Stimulated activated CD4-positive, alpha-beta T cell treated with anti-CD3 and anti-CD28 coated beads, Interleukin-12 subunit alpha, Interleukin-12 subunit beta, amount 100 ng/mL, for 4 hours (primary cell): ENCODE results near the gene GPR68.
A peak's percentile ranks its signal among the peaks of the same experiment; 100 is the strongest.
"Not testable (repeated sequence)": the region's sequence is repeated elsewhere in the genome, so short reads cannot be mapped to it uniquely, and the experiment has no call there.

ENCODE experiments used
- DNase-seq: peaks from one replicate; pipeline ENCODE4 v3.0.0-alpha.2; 2020

The GPR68 gene

DNA sequence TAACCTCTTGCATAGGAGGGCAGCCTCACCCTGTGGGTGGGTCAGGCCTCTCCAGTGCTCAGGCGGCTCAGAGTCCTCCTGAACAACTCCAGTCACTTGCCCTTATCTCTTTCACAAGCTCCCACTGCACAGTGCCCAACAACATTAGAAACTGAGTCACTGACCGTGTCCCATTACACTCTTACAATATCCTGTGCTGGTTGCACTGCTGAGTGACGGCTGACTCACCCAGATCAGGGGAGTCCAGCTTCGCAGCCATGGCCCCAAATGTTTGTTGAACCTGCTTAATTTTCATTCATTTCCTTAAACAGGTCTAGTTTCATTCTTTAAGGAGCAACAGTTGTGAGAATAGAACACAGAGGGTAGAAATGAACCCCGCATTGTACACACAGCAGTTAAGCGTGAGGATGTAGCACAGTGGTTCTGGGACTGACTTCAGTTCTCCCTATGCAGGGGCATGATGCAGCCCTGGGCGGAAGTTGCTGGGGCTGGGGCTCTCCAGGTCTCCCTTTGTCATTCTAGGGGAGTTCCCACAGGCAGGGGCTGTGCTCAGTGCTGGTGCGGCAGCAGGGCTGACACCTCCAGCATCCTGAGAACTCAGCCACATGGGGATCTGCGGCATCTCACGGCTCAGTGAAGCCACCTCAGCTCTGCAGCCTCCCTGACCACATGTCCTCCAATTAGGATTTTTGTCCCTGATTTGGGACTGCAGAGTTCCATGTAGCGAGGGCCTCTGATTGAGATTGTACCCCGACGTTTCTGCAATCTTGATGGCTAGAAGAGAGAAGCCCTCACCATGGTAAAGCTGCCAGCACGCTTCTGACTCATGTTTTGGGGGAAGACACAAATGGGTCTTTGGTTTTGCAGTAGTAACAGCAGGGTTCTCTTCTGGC lies 16.1 kb downstream of the GPR68 start:
- DNase-seq = peak; percentile 75

DNA sequence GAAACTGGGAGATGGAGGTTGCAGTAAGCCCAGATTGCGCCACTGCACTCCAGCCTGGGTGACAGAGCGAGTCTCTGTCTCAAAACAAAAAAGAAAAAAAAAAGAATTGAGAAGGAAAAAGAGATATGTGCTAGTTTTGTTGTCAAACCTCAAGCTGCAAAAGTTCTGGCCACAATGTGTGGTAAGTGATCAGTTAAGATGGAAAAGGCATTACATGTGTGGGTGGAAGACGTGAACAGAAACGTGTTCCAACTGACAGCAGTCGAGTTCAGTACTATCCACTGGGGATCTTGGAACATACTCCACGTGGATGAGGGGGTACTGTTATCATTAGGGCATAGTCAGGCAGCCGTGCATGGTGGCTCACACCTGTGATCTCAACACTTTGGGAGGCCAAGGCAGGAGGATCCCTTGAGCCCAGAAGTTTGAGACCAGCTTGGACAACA lies 17.3 kb downstream of the GPR68 start:
- no peak for DNase-seq

GRCh38 chr14:91226360-91226759 lies 18.1 kb downstream of the GPR68 start:
- not testable (repeated sequence) for DNase-seq

DNA sequence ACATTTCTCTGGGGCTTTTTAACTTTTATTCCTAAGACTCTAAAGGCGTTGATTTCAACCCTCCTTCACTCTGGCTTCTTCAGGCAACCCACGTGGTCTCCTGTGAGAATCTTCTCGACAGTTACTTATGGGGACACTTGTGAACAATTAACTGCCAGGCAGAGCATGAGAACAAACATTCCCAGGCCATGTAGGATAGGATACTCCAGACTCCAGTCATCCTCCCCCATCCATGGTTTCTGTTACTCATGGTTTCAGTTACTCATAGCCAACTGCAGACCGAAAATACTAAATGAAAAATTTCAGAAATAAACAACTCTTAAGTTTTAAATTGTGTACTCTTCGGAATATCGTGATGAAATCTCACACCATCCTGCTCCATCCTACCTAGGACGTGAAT lies 19.5 kb downstream of the GPR68 start:
- no peak for DNase-seq

- no peak for DNase-seq
Observed at GRCh38 chr14:91223028-91223783, 21.3 kb downstream of the GPR68 start.

GRCh38 chr14:91221270-91221669 lies 23.2 kb downstream of the GPR68 start:
- DNase-seq = no peak

DNA sequence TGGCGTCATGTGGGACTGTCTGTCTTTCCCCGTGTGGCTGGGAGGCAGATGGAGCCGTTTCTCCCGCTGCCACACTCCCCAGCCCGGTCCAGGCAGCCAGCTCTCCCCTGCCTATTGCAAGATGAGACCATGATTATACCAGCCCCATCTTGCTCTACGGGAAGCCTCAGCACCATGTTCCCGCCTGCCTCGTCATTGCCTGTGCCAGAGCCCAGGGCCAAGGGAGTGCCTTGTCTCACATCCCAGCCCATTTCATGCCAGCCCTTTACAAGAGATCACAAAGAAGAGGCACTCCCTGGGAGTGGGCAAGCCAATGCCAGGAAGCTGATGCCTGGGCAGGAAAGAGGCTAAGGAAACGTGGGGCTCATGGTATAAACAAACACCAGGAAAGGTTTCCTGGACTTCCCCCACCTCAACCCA lies 23.9 kb downstream of the GPR68 start:
- DNase-seq = no peak

DNA sequence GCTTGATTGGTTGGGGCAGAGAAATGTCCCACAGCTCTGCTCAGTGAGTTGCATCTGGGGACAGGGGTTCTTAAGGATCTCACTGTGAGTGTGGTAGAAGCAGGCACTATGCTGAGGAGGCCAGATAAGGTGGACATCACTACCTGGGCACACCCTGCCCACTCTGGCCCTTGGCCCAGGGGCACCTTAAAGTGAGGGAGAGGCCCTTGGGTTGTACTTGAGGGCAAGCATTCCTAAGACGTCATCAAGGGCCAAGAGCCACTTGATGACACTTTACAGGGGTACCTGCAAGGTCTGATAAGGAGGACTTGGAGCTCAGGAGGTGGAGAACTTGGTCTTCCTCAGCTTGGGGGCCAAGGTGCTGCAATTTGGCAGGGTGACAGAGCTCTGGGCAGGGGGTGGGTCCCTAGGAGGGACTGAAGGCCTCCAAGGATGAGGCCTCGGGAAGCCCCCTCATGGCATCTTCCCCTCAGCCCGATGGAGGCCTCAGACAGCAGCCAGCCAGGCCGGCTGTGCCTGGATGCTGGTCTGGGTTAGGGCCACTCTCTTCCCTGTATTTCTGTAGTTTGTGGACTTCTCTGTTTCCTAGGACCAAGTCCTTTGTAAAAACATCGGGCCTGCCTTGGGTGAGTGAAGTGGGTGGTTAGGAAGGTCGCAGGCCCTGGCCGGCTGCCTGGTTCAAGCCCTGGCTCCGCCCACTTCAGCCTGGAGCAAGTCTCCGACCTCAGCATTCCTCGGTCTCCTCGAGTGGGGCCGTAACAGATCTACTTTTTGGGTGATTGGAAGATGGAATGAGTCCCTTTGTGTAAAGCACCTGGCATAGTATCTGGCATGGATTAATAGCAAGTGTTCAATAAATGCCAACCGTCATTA lies 24.8 kb downstream of the GPR68 start:
- no peak for DNase-seq

DNA sequence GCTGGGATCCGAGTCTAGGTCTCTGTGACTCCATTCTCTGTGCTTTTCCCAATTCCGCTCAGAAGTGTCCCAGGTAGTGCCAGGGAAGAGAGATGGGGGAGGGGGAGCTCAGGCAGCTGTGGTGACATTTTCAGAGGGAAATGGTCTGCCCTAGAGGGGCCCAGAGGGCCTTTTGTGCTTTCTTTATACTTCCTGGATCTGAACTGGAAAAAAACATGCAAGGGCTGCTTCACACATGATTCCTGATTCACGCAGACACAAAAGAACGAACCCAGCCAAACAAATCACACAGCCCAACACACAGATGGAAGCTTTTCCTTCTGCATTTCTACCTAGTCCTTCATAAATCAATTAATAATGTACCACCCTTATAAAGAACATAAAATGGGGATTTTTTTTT lies 26.5 kb downstream of the GPR68 start:
- DNase-seq = no peak

DNA sequence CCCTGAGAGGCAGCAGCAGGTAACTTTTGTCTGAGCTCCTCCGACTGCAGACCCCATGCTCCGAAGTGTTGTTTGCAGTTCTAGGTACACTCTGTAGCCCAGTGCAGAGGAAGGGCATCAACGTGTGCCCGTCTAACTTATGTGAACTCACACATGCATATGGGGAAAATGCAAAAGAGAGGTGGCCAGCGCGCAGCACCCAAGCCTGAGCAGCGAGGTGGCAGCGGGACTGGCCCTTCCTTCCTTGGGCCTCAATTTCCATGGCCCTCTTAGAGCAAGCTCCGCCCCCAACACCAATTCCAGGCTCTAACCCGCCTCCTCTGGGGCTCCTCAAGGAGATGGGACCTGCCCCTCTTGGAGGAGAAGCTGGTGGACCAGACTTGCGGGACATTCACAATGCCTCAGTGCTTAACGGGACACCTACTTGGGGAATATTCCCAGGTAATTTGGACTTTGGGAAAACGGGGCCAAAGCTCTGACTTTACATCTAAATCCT lies 27.7 kb downstream of the GPR68 start:
- DNase-seq = no peak

DNA sequence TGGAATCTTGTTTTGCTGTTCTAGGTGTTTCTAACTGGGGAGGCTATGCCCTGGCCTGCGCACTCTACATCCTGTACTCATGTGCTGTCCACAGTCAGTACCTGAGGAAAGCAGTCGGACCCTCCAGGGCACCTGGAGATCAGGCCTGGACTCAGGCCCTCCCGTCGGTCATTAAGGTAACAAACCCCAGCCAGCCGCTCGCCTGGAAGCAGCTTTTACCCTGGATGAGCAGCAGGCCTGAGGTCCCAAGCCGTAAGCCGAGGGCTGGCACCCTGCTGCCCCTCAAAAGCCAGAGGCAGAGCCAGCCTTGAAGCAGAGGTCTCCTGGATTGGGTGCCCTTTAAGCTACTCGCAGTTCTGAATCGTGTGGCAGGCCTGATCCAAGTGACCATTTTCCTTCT lies 29.1 kb downstream of the GPR68 start:
- DNase-seq = no peak

DNA sequence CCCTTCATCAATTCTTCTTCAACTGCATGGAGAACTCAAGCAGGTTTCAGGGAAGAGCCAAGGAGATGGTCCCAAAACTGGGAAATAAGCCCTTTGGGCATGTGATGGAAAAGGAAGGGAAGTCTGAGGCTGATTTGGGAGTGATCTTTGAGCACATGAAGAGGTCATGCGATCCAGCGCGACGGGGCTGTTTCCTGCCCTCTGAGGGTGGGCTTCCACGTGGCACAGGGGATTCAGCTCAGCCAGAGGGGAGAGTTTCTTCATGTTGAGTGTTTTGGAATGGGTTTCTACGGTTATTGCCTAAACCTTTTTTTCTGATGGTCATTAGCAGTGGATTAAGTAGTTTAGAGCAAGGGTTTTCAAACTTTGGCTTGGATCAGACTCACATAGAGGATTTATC lies 30.2 kb downstream of the GPR68 start:
- no peak for DNase-seq

- no peak for DNase-seq
Observed at GRCh38 chr14:91211017-91211416, 33.5 kb downstream of the GPR68 start.

DNA sequence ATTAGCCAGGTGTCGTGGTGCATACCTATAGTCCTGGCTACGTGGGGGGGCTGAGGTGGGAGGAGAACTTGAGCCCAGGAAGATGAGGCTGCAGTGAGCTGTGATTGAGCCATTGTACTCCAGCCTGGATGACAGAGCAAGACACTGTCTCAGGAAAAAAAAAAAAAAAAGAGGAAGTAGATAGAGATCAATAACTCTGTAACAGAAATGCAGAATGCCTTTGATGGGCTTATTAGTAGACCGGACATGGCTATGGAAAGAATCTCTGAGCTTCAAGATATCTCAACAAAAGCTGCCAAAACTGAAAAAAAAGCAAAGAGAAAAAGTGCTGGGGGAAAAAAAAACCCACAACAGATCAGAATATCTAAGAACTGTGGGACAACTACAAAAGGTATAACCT lies 37.5 kb downstream of the GPR68 start:
- DNase-seq = no peak

DNA sequence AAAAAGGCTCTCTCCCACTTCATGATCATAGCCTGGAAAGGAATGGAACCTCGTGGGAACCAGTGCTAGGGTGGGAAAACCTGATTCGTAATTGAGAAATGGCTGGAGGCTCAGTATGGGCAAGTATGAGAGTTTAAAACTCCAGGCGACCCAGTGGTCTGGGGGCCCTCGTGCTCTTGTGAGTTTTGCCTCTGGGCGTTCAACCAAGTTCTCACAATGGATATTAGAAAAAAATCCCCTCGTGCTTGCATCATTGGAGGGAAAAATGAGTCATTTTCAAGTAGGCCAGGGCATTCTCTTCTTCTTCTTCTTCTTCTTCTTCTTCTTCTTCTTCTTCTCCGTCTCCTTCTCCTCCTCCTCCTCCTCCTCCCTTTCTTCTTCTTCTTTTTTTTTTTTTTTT lies 39.0 kb downstream of the GPR68 start:
- DNase-seq = no peak

GRCh38 chr14:91204657-91205056 lies 39.8 kb downstream of the GPR68 start:
- no peak for DNase-seq

GRCh38 chr14:91202234-91202974 lies 42.1 kb downstream of the GPR68 start:
- DNase-seq = no peak

DNA sequence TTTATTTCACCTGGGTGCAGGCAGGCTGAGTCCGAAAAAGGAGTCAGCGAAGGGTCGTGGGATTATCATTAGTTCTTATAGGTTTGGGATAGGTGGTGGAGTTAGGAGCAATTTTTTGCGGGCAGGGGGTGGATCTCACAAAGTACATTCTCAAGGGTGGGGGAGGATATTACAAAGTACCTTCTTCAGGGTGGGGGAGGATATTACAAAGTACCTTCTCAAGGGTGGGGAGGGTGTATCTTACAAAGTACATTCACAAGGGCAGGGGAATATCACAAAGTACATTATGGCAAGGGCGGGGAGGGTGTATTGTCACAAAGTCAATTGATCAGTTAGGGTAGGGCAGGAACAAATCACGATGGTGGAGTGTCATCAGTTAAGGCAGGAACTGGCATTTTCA lies 43.7 kb downstream of the GPR68 start:
- not testable (repeated sequence) for DNase-seq

GRCh38 chr14:91197631-91198030 lies 46.9 kb downstream of the GPR68 start:
- DNase-seq = no peak

- DNase-seq = no peak
Observed at GRCh38 chr14:91195881-91196280, 48.6 kb downstream of the GPR68 start.

DNA sequence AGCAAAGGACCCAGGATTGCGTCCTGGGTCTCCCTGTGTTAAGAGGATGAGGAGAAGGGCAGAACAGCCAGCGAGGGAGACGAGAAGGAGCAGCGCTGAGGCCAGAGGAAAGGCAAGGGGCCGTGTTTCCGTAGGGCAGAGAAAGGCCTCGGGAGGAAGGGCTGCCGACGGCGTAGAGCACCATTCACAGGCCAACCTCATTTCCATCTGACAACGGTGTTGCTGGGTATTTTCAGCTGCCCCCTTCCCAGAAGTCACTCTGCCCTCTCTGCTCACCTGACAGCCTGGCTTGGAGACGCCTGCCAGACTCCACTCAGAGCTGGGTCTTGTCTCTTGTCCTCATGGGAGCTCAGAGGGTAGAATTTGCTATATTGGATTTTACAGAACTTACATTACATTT lies 51.4 kb downstream of the GPR68 start:
- no peak for DNase-seq

GRCh38 chr14:91190853-91191252 lies 53.7 kb downstream of the GPR68 start:
- no peak for DNase-seq
